HEK293 (cell line): ENCODE results near the gene UBAC2.

ENCODE experiments used
- CTCF ChIA-PET: fragments of 350-600 bp; formaldehyde crosslinking; extraction: SDS; loops from one replicate; lab custom pipeline; 2021; ENCODE audit warnings: antibody characterized with exemption; lab: Yijun Ruan, JAX
- POLR2A ChIA-PET: fragments of 300-600 bp; formaldehyde crosslinking; extraction: SDS; loops from one replicate; lab custom pipeline; 2020; ENCODE audit warnings: antibody characterized with exemption, inconsistent platforms; lab: Yijun Ruan, JAX
- H3K27ac ChIP-seq: fragments of 200-500 bp; sonication (Bioruptor generic); 2 replicates; pipeline ENCODE4 v1.5.1; 2014; ENCODE audit warnings: low read depth, low read length, control low read depth, inconsistent platforms; ENCODE audit errors: extremely low read depth
- H3K36me3 ChIP-seq, 2 experiments: fragments of 200-500 bp in 1 of 2; sonication (Bioruptor generic) in 1 of 2; 1 replicate in 1 of 2; 2 replicates in 1 of 2; pipeline ENCODE4 v1.5.1; 2014 to 2017; ENCODE audit warnings: inconsistent platforms in 2 of 2, low read length in 2 of 2; ENCODE audit not compliant: control insufficient read depth in 2 of 2, insufficient read depth in 1 of 2
- H3K4me1 ChIP-seq: fragments of 200-500 bp; sonication (Bioruptor generic); 2 replicates; pipeline ENCODE4 v1.5.1; 2014; ENCODE audit warnings: mild to moderate bottlenecking, low read length, inconsistent platforms; ENCODE audit not compliant: control insufficient read depth, insufficient read depth
- H3K4me3 ChIP-seq: 2 replicates; pipeline ENCODE4 v1.5.1; 2011; ENCODE audit warnings: low read depth, mild to moderate bottlenecking, control low read depth, low read length, moderate library complexity
- H3K9me3 ChIP-seq: fragments of 200-500 bp; sonication (Bioruptor generic); 2 replicates; pipeline ENCODE4 v1.5.1; 2014; ENCODE audit warnings: low read depth, low read length, inconsistent platforms; ENCODE audit not compliant: control insufficient read depth, insufficient read depth
- ATF2 ChIP-seq: fragments of 450-650 bp; formaldehyde crosslinking; IDR thresholded peaks from 2 replicates; pipeline ENCODE4 v1.5.1; 2016; ENCODE audit warnings: missing biosample characterization, missing genetic modification characterization, low read depth
- INSM2 ChIP-seq: fragments of 450-650 bp; formaldehyde crosslinking; IDR thresholded peaks from 2 replicates; pipeline ENCODE4 v1.5.1; 2016; ENCODE audit warnings: missing biosample characterization, missing genetic modification characterization
- KLF1 ChIP-seq: fragments of 450-650 bp; formaldehyde crosslinking; IDR thresholded peaks from 2 replicates; pipeline ENCODE4 v1.5.1; 2016; ENCODE audit warnings: missing biosample characterization, missing genetic modification characterization
- KLF7 ChIP-seq: fragments of 450-650 bp; formaldehyde crosslinking; IDR thresholded peaks from 2 replicates; pipeline ENCODE4 v1.5.1; 2016; ENCODE audit warnings: missing biosample characterization, missing genetic modification characterization, borderline replicate concordance
- PRDM6 ChIP-seq: fragments of 450-650 bp; formaldehyde crosslinking; IDR thresholded peaks from 2 replicates; pipeline ENCODE4 v1.5.1; 2017; ENCODE audit warnings: missing biosample characterization, missing genetic modification characterization
- SCRT1 ChIP-seq: fragments of 450-650 bp; formaldehyde crosslinking; IDR thresholded peaks from 2 replicates; pipeline ENCODE4 v1.5.1; 2016; ENCODE audit warnings: missing biosample characterization, missing genetic modification characterization, borderline replicate concordance
- TCF7L2 ChIP-seq: IDR thresholded peaks from 2 replicates; pipeline ENCODE4 v1.6.1; 2011; ENCODE audit warnings: low read depth, mild to moderate bottlenecking, inconsistent platforms, low read length, moderate library complexity, borderline replicate concordance
- ZBTB26 ChIP-seq: fragments of 450-650 bp; formaldehyde crosslinking; optimal IDR thresholded peaks from 2 replicates; pipeline ENCODE3; 2016; ENCODE audit warnings: missing biosample characterization, mild to moderate bottlenecking, missing genetic modification characterization
- ZBTB8A ChIP-seq: fragments of 450-650 bp; formaldehyde crosslinking; IDR thresholded peaks from 2 replicates; pipeline ENCODE4 v1.5.1; 2016; ENCODE audit warnings: missing biosample characterization, missing genetic modification characterization
- ZFHX2 ChIP-seq: fragments of 450-650 bp; formaldehyde crosslinking; conservative IDR thresholded peaks from 2 replicates; pipeline ENCODE4 v1.5.1; 2016; ENCODE audit warnings: missing biosample characterization, missing genetic modification characterization
- ZFP3 ChIP-seq: fragments of 450-650 bp; formaldehyde crosslinking; IDR thresholded peaks from 2 replicates; pipeline ENCODE4 v1.5.1; 2016; ENCODE audit warnings: low read depth, missing biosample characterization, missing genetic modification characterization
- ZNF202 ChIP-seq: fragments of 450-650 bp; formaldehyde crosslinking; IDR thresholded peaks from 2 replicates; pipeline ENCODE4 v1.5.1; 2016; ENCODE audit warnings: missing biosample characterization, missing genetic modification characterization, borderline replicate concordance
- ZNF350 ChIP-seq: fragments of 450-650 bp; formaldehyde crosslinking; IDR thresholded peaks from 2 replicates; pipeline ENCODE4 v1.5.0; 2017; ENCODE audit warnings: missing biosample characterization, mild to moderate bottlenecking, missing genetic modification characterization
- ZNF354C ChIP-seq: fragments of 450-650 bp; formaldehyde crosslinking; IDR thresholded peaks from 2 replicates; pipeline ENCODE4 v1.5.1; 2016; ENCODE audit warnings: missing biosample characterization, missing genetic modification characterization, low read depth, borderline replicate concordance
- ZNF501 ChIP-seq: fragments of 450-650 bp; formaldehyde crosslinking; IDR thresholded peaks from 2 replicates; pipeline ENCODE4 v1.5.1; 2016; ENCODE audit warnings: missing biosample characterization, missing genetic modification characterization
- ZNF610 ChIP-seq: fragments of 450-650 bp; formaldehyde crosslinking; IDR thresholded peaks from 2 replicates; pipeline ENCODE4 v1.5.1; 2016; ENCODE audit warnings: missing biosample characterization, missing genetic modification characterization, borderline replicate concordance
- ZNF623 ChIP-seq: fragments of 450-650 bp; formaldehyde crosslinking; IDR thresholded peaks from 2 replicates; pipeline ENCODE4 v1.5.1; 2016; ENCODE audit warnings: missing biosample characterization, missing genetic modification characterization
- ZNF639 ChIP-seq: fragments of 450-650 bp; formaldehyde crosslinking; IDR thresholded peaks from 2 replicates; pipeline ENCODE4 v1.5.1; 2016; ENCODE audit warnings: missing biosample characterization, missing genetic modification characterization
- ZNF654 ChIP-seq: fragments of 450-650 bp; formaldehyde crosslinking; IDR thresholded peaks from 2 replicates; pipeline ENCODE4 v1.5.1; 2016; ENCODE audit warnings: low read depth, missing biosample characterization, missing genetic modification characterization
- ZNF677 ChIP-seq: fragments of 450-650 bp; IDR thresholded peaks from 2 replicates; pipeline ENCODE4 v1.5.0; 2018; ENCODE audit warnings: missing biosample characterization, mild to moderate bottlenecking, missing genetic modification characterization, moderate library complexity

UBAC2 gene

GRCh38 chr13:99355267-99356011 is 154.8 kb downstream of the UBAC2 start:
- CTCF ChIA-PET = no interaction called here
- Histone ChIP-seq H3K27ac (no peak overlapping the region), H3K4me1 (no peaks in the 10 kb centered on the region), H3K4me3 (no peak overlapping the region), H3K9me3 (no peaks in the 10 kb centered on the region), H3K36me3 (peaks cover 0 to 20% of the 10 kb centered on the region in 2 experiments; a peak in 1 of 3 replicates)
- POLR2A ChIA-PET = no interaction called here
- TF ChIP-seq KLF1 (tag by site-specific recombination) (no peak), TCF7L2 (no peak)

- Histone ChIP-seq H3K36me3 (peaks cover 0 to 20% of the 10 kb centered on the region in 2 experiments; a peak in 1 of 3 replicates), H3K9me3 (no peaks in the 10 kb centered on the region), H3K4me1 (no peaks in the 10 kb centered on the region)
- CTCF ChIA-PET = no interaction called here
- TF ChIP-seq ZNF610 (tag by site-specific recombination) (no peak), ZNF677 (tag by site-specific recombination) (no peak), ZNF354C (no peak), ZNF202 (tag by site-specific recombination) (no peak), ZNF639 (no peak), SCRT1 (tag by site-specific recombination) (no peak), PRDM6 (tag by site-specific recombination) (no peak), INSM2 (tag by site-specific recombination) (no peak), ZNF501 (no peak), ZBTB26 (tag by site-specific recombination) (no peak), ZFP3 (no peak), ZNF623 (no peak), ATF2 (tag by site-specific recombination) (no peak), ZBTB8A (tag by site-specific recombination) (no peak), ZNF350 (tag by site-specific recombination) (no peak), ZFHX2 (tag by site-specific recombination) (no peak), ZNF654 (tag by site-specific recombination) (no peak), KLF7 (tag by site-specific recombination) (no peak)
- TF ChIP-seq, all 188 proteins: peak for 0
- POLR2A ChIA-PET = no interaction called here
- no peak overlapping the region for H3K4me3 ChIP-seq
- no peak overlapping the region for H3K27ac ChIP-seq
Observed at GRCh38 chr13:99356012-99356261, 155.3 kb downstream of the UBAC2 start.
